GM23338 (cell line): ENCODE results near the gene R3HDM2. TPM values are rescaled to one million over a fixed set of nuclear protein-coding genes. Genes with fewer than 3 reads are reported as not detected.

ENCODE experiments used
- ATAC-seq: fragments of 200-7000 bp; cut with Tn5 transposase; 3 replicates; pipeline ENCODE4 v1.9.1; 2020
- DNase-seq: peaks from one replicate; pipeline ENCODE4 v3.0.0-alpha.2; 2015; ENCODE audit warnings: low spot score
- H2AFZ ChIP-seq: fragments of 200-600 bp; sonication (generic); 2 replicates; pipeline ENCODE4 v1.8.0; 2016; ENCODE audit warnings: antibody characterized with exemption, mild to moderate bottlenecking, moderate library complexity
- H3F3A ChIP-seq: fragments of 200-600 bp; sonication (generic); replicated peaks from 2 replicates; pipeline ENCODE4 v1.8.0; 2017; ENCODE audit warnings: antibody characterized with exemption, mixed run types, low read depth
- H3K27ac ChIP-seq: fragments of 200-600 bp; sonication (generic); 2 replicates; pipeline ENCODE4 v1.6.1; 2016; ENCODE audit warnings: low read depth
- H3K27me3 ChIP-seq: fragments of 200-600 bp; sonication (generic); 2 replicates; pipeline ENCODE4 v1.8.0; 2016; ENCODE audit warnings: mild to moderate bottlenecking, mixed run types, moderate library complexity; ENCODE audit not compliant: insufficient read depth
- H3K36me3 ChIP-seq: fragments of 200-600 bp; sonication (generic); 2 replicates; pipeline ENCODE4 v1.8.0; 2016; ENCODE audit warnings: mild to moderate bottlenecking; ENCODE audit not compliant: insufficient read depth
- H3K4me1 ChIP-seq: fragments of 200-600 bp; sonication (generic); 2 replicates; pipeline ENCODE4 v1.8.0; 2016; ENCODE audit warnings: mild to moderate bottlenecking, moderate library complexity; ENCODE audit not compliant: insufficient read depth
- H3K4me2 ChIP-seq: fragments of 200-600 bp; sonication (generic); 2 replicates; pipeline ENCODE4 v1.7.1; 2017; ENCODE audit warnings: mixed run types
- H3K4me3 ChIP-seq: fragments of 200-600 bp; sonication (generic); 2 replicates; pipeline ENCODE4 v1.6.1; 2016; ENCODE audit warnings: mixed run types
- H3K79me2 ChIP-seq: fragments of 200-600 bp; sonication (generic); replicated peaks from 2 replicates; pipeline ENCODE4 v1.8.0; 2017; ENCODE audit warnings: mild to moderate bottlenecking; ENCODE audit not compliant: insufficient read depth
- H3K9me2 ChIP-seq: fragments of 200-600 bp; sonication (generic); 2 replicates; pipeline ENCODE4 v1.8.0; 2017; ENCODE audit not compliant: insufficient read depth
- H4K20me1 ChIP-seq: fragments of 200-600 bp; sonication (generic); replicated peaks from 2 replicates; pipeline ENCODE4 v1.8.0; 2017; ENCODE audit warnings: mild to moderate bottlenecking; ENCODE audit not compliant: insufficient read depth
- H3K27ac Mint-ChIP-seq: 2 replicates; pipeline ENCODE4 v1.8.0; 2020; ENCODE audit warnings: inconsistent platforms, mild to moderate bottlenecking, moderate library complexity, mixed read lengths
- H3K27me3 Mint-ChIP-seq: 3 replicates; pipeline ENCODE4 v1.8.0; 2022; ENCODE audit warnings: low read depth, mild to moderate bottlenecking, moderate library complexity, mixed read lengths, inconsistent platforms; ENCODE audit not compliant: insufficient read depth, poor library complexity
- H3K36me3 Mint-ChIP-seq: 3 replicates; pipeline ENCODE4 v1.8.0; 2021; ENCODE audit warnings: low read depth, mild to moderate bottlenecking, inconsistent platforms, moderate library complexity, mixed read lengths
- H3K4me1 Mint-ChIP-seq: 3 replicates; pipeline ENCODE4 v1.8.0; 2020; ENCODE audit warnings: mild to moderate bottlenecking, inconsistent platforms, mixed read lengths
- H3K4me3 Mint-ChIP-seq: 3 replicates; pipeline ENCODE4 v1.8.0; 2021; ENCODE audit warnings: moderate library complexity, mild to moderate bottlenecking, inconsistent platforms, mixed read lengths
- H3K9me3 Mint-ChIP-seq: 3 replicates; pipeline ENCODE4 v1.8.0; 2020; ENCODE audit warnings: moderate library complexity, mild to moderate bottlenecking, inconsistent platforms, mixed read lengths
- CREB1 ChIP-seq: fragments of 250-450 bp; sonication (Bioruptor Pico); IDR thresholded peaks from 2 replicates; pipeline ENCODE4 v1.5.0; 2020; ENCODE audit warnings: low read depth, mild to moderate bottlenecking, moderate library complexity
- CTCF ChIP-seq, 2 experiments: fragments of 200-600 bp in 1 of 2; sonication (generic) in 1 of 2; conservative IDR thresholded peaks; 2 replicates each; pipeline versions ENCODE4 v1.5.1 to v1.6.1; 2016 to 2017; ENCODE audit warnings: antibody characterized with exemption in 2 of 2, low read depth in 2 of 2, mild to moderate bottlenecking in 2 of 2, moderate library complexity in 1 of 2
- ETS1 ChIP-seq: IDR thresholded peaks from 2 replicates; pipeline ENCODE4 v1.6.1; 2016; ENCODE audit warnings: antibody characterized with exemption
- EZH2 ChIP-seq: fragments of 200-600 bp; sonication (generic); IDR thresholded peaks from one replicate; pipeline ENCODE4 v1.8.0; 2017; ENCODE audit warnings: antibody characterized with exemption, mild to moderate bottlenecking, low read depth; ENCODE audit not compliant: unreplicated experiment
- EZH2phosphoT487 ChIP-seq: fragments of 200-600 bp; sonication (generic); IDR thresholded peaks from one replicate; pipeline ENCODE4 v1.8.1; 2018; ENCODE audit warnings: antibody characterized with exemption; ENCODE audit not compliant: unreplicated experiment
- JUNB ChIP-seq: IDR thresholded peaks from one replicate; pipeline ENCODE4 v1.6.1; 2016; ENCODE audit warnings: antibody characterized with exemption; ENCODE audit not compliant: unreplicated experiment
- NANOG ChIP-seq: IDR thresholded peaks from 2 replicates; pipeline ENCODE4 v1.6.1; 2016; ENCODE audit warnings: antibody characterized with exemption, borderline replicate concordance
- POLR2AphosphoS5 ChIP-seq: IDR thresholded peaks from 2 replicates; pipeline ENCODE4 v1.6.1; 2016; ENCODE audit warnings: antibody characterized with exemption, low read depth
- REST ChIP-seq: IDR thresholded peaks from one replicate; pipeline ENCODE4 v1.6.1; 2018; ENCODE audit warnings: antibody characterized with exemption; ENCODE audit not compliant: unreplicated experiment
- STAT1 ChIP-seq: IDR thresholded peaks from one replicate; pipeline ENCODE4 v1.6.1; 2016; ENCODE audit warnings: antibody characterized with exemption; ENCODE audit not compliant: unreplicated experiment
- polyA plus RNA-seq: library from polyadenylated mRNA; unstranded; fragments of >200 nt; fragmentation: Nextera tagmentation; extraction: Ambion mirVana; gene quantifications from 2 replicates; pipeline ENCODE4 v1.2.1, GENCODE V29; 2016
- total RNA-seq: library from RNA; depleted of rRNA; stranded (reverse); fragments of >200 nt; shearing (Covaris generic); gene quantifications from 2 replicates; pipeline ENCODE4 v1.2.3, GENCODE V29; 2014

The R3HDM2 gene
- total and polyA plus RNA-seq, 2 experiments from 2014 or later = 9.6 to 19.6 TPM

- TF ChIP-seq REST (no peak), POLR2AphosphoS5 (no peak), JUNB (no peak), CREB1 (CRISPR knock-in tag) (no peak), EZH2phosphoT487 (no peak)
These were observed 43.0 kb upstream of the R3HDM2 start (continued) for GRCh38 chr12:57473886-57474285.

GRCh38 chr12:57473392-57473791 is 42.5 kb upstream of the R3HDM2 start:
- Histone ChIP-seq H3K4me3 (no peak overlapping the region), H3K79me2 (no peaks in the 10 kb centered on the region), H3K9me2 (no peaks in the 10 kb centered on the region), H2AFZ (no peak overlapping the region), H3K4me1 (peaks cover 28% of the 10 kb centered on the region), H3K4me2 (no peak overlapping the region), H3K36me3 (no peaks in the 10 kb centered on the region), H4K20me1 (no peaks in the 10 kb centered on the region), H3F3A (peaks cover 9% of the 10 kb centered on the region), H3K27ac (no peak overlapping the region), H3K27me3 (peaks cover 57% of the 10 kb centered on the region)
- ATAC-seq (no peak), DNase-seq (no peak)
- Mint-ChIP-seq H3K27ac (no peak overlapping the region), H3K4me1 (peaks cover 35% of the 10 kb centered on the region), H3K4me3 (no peak overlapping the region; the same call in 2 of the 3 replicates), H3K9me3 (no peaks in the 10 kb centered on the region; the same call in 2 of the 3 replicates), H3K36me3 (peaks cover 8% of the 10 kb centered on the region; the same call in 2 of the 3 replicates), H3K27me3 (peaks cover 57% of the 10 kb centered on the region)
- TF ChIP-seq EZH2phosphoT487 = no peak
- TF ChIP-seq NANOG = no peak
- no peak for TF ChIP-seq JUNB
- no peak for TF ChIP-seq ETS1

- Histone ChIP-seq H3K79me2 (no peaks in the 10 kb centered on the region), H3K27me3 (peaks cover 56% of the 10 kb centered on the region), H4K20me1 (no peaks in the 10 kb centered on the region), H3K36me3 (no peaks in the 10 kb centered on the region), H3K4me1 (peaks cover 23% of the 10 kb centered on the region), H3K27ac (no peak overlapping the region), H3K4me2 (no peak overlapping the region), H3K9me2 (no peaks in the 10 kb centered on the region), H3K4me3 (no peak overlapping the region), H2AFZ (no peak overlapping the region), H3F3A (peaks cover 9% of the 10 kb centered on the region)
- ATAC-seq (no peak), DNase-seq (no peak)
- Mint-ChIP-seq H3K27ac (no peak overlapping the region), H3K36me3 (peaks cover 8% of the 10 kb centered on the region; the same call in 2 of the 3 replicates), H3K4me1 (peaks cover 25% of the 10 kb centered on the region), H3K4me3 (no peak overlapping the region), H3K27me3 (peaks cover 52% of the 10 kb centered on the region), H3K9me3 (no peaks in the 10 kb centered on the region; the same call in 2 of the 3 replicates)
- no peak for TF ChIP-seq ETS1
- TF ChIP-seq STAT1 = no peak
- no peak for TF ChIP-seq EZH2
- TF ChIP-seq REST = no peak
- no peak for TF ChIP-seq CTCF (conservative IDR thresholded peaks at IDR 0.05; ENCODE audit: low read depth in 2 of 2)
- no peak for TF ChIP-seq CREB1 (CRISPR knock-in tag)
These were observed 41.5 kb upstream of the R3HDM2 start for GRCh38 chr12:57472391-57472790.
